NCI-H345 (cell line): ENCODE data around the gene KLHDC8B.
"Not testable (repeated sequence)": the region's sequence is repeated elsewhere in the genome, so short reads cannot be mapped to it uniquely, and the experiment has no call there.

Experiments used
- DNase-seq: peaks from one replicate; lab custom pipeline; 2025; lab: John Stamatoyannopoulos, UW

The KLHDC8B gene

GRCh38 chr3:49183873-49184272 lies 12.5 kb downstream of the KLHDC8B start:
- DNase-seq: no peak

- no peak for DNase-seq
Measured at GRCh38 chr3:49191741-49192140, 20.3 kb downstream of the KLHDC8B start.

- DNase-seq: no peak
Measured at GRCh38 chr3:49198161-49198560, 26.8 kb downstream of the KLHDC8B start.

- DNase-seq: no peak
Measured at GRCh38 chr3:49198611-49199230, 27.3 kb downstream of the KLHDC8B start.

- no peak for DNase-seq
Measured at GRCh38 chr3:49199239-49199899, 28.0 kb downstream of the KLHDC8B start.

- DNase-seq: no peak
Measured at GRCh38 chr3:49199900-49200281, 28.5 kb downstream of the KLHDC8B start.

GRCh38 chr3:49213541-49213943 lies 42.1 kb downstream of the KLHDC8B start:
- DNase-seq: no peak

- DNase-seq: no peak
Measured at GRCh38 chr3:49213998-49214397, 42.6 kb downstream of the KLHDC8B start.

GRCh38 chr3:49216687-49217086 lies 45.3 kb downstream of the KLHDC8B start:
- not testable (repeated sequence) for DNase-seq

- not testable (repeated sequence) for DNase-seq
Measured at GRCh38 chr3:49217108-49217507, 45.7 kb downstream of the KLHDC8B start.

- DNase-seq: no peak
Measured at GRCh38 chr3:49217688-49218470, 46.5 kb downstream of the KLHDC8B start.

- DNase-seq: peak; percentile 61
Measured at GRCh38 chr3:49218471-49218989, 47.1 kb downstream of the KLHDC8B start.

GRCh38 chr3:49219132-49219531 lies 47.7 kb downstream of the KLHDC8B start:
- DNase-seq: no peak

- DNase-seq: not testable (repeated sequence)
Measured at GRCh38 chr3:49220985-49221563, 49.7 kb downstream of the KLHDC8B start.

- DNase-seq: no peak
Measured at GRCh38 chr3:49222002-49222401, 50.6 kb downstream of the KLHDC8B start.
